ENCODE results near the gene EDN2. TPM values are rescaled to one million over a fixed set of nuclear protein-coding genes. Genes with fewer than 3 reads are reported as not detected.

Gene EDN2
- total RNA-seq, 4 donors from 2014 or later, result 0.50 to 1.1 TPM; not detected in 2

DNA sequence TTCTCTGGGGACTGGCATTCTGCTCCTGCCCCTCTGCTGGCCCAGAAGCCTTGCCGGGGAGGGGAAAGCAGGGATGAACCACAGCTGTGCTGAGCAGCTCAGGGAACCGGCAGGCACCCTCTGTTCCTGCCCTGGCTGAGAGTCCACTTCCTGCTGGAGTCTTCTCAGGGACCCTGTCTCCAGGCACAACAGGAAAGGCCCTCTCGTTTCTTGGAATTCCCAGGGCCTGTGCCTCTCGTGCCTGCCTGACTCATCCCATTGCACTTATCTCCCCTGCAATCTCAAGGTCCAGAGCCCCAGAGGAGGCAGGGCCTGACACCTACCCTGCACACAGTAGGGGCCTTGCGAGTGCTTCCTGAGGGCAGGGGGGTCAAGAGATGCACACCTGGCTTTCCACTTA lies 1.1 kb upstream of the EDN2 start:
- H3K4me3 ChIP-seq, result no peak overlapping the region
- 20% methylated on average over 2 of the region's 5 CpGs; no CpG with 5 or more reads in 1 of the 2 donors for WGBS, 2 donors (ENCODE audit: low coverage in 1 of 2)
- peaks cover 0 to 73% (median 31%) of the 10 kb centered on the region in 3 donors for H3K4me1 ChIP-seq
- no peak for ATAC-seq
- H3K9me3 ChIP-seq, result no peaks in the 10 kb centered on the region
- peak overlapping the region in 1 of 4 donors; percentile 80 for H3K27ac ChIP-seq
- no peaks in the 10 kb centered on the region for H3K36me3 ChIP-seq
- H3K27me3 ChIP-seq, result no peaks in the 10 kb centered on the region
- no peak for TF ChIP-seq POLR2A (IDR thresholded peaks at IDR 0.05)
- no peak for TF ChIP-seq EP300 (IDR thresholded peaks at IDR 0.05)
- no peak for TF ChIP-seq POLR2AphosphoS5 (IDR thresholded peaks at IDR 0.05)
- TF ChIP-seq CTCF (IDR thresholded peaks at IDR 0.05), result no peak

GRCh38 chr1:41483960-41484401 lies 502 bp downstream of the EDN2 start:
- H3K4me3 ChIP-seq, result peak overlapping the region in 1 of 2 donors; percentile 9
- H3K27ac ChIP-seq, result peak overlapping the region in 2 of 4 donors; percentile 72 to 80
- no peaks in the 10 kb centered on the region for H3K27me3 ChIP-seq
- peaks cover 0 to 82% (median 36%) of the 10 kb centered on the region in 3 donors for H3K4me1 ChIP-seq
- no CpG with 5 or more reads among the region's 9 CpGs for WGBS, 2 donors (ENCODE audit: low coverage in 1 of 2)
- H3K9me3 ChIP-seq, result no peaks in the 10 kb centered on the region
- TF ChIP-seq POLR2AphosphoS5 (IDR thresholded peaks at IDR 0.05) (no peak), CTCF (IDR thresholded peaks at IDR 0.05) (no peak), POLR2A (IDR thresholded peaks at IDR 0.05) (no peak), EP300 (IDR thresholded peaks at IDR 0.05) (no peak)
- no peak for ATAC-seq
- no peaks in the 10 kb centered on the region for H3K36me3 ChIP-seq

GRCh38 chr1:41483001-41483850 lies 1.3 kb downstream of the EDN2 start:
- WGBS, 2 donors (ENCODE audit: low coverage in 1 of 2), result 63% methylated on average over 7 to 8 of the region's 21 CpGs
- peaks cover 0 to 82% (median 36%) of the 10 kb centered on the region in 3 donors for H3K4me1 ChIP-seq

GRCh38 chr1:41482001-41482765 lies 2.3 kb downstream of the EDN2 start:
- peak; percentile 40 for ATAC-seq
- no peak for TF ChIP-seq POLR2A (IDR thresholded peaks at IDR 0.05)
- TF ChIP-seq CTCF (IDR thresholded peaks at IDR 0.05), result no peak
- TF ChIP-seq POLR2AphosphoS5 (IDR thresholded peaks at IDR 0.05), result no peak
- TF ChIP-seq EP300 (IDR thresholded peaks at IDR 0.05), result no peak
- no CpG with 5 or more reads among the region's 18 CpGs for WGBS, 2 donors (ENCODE audit: low coverage in 1 of 2)
- Histone ChIP-seq H3K27ac (peak overlapping the region in 3 of 4 donors; percentile 72 to 80 (median 77)), H3K9me3 (no peaks in the 10 kb centered on the region), H3K36me3 (no peaks in the 10 kb centered on the region), H3K4me1 (peaks cover 0 to 82% (median 36%) of the 10 kb centered on the region in 3 donors), H3K27me3 (no peaks in the 10 kb centered on the region), H3K4me3 (no peak overlapping the region)

More at GRCh38 chr1:41483001-41483850, 1.3 kb downstream of the EDN2 start:
- H3K27ac ChIP-seq, result peak overlapping the region in 3 of 4 donors; percentile 72 to 80 (median 77)
- ATAC-seq, result no peak
- H3K4me3 ChIP-seq, result no peak overlapping the region
- TF ChIP-seq EP300 (IDR thresholded peaks at IDR 0.05) (no peak), POLR2A (IDR thresholded peaks at IDR 0.05) (no peak), CTCF (IDR thresholded peaks at IDR 0.05) (no peak), POLR2AphosphoS5 (IDR thresholded peaks at IDR 0.05) (no peak)
- H3K36me3 ChIP-seq, result no peaks in the 10 kb centered on the region
- H3K9me3 ChIP-seq, result no peaks in the 10 kb centered on the region
- H3K27me3 ChIP-seq, result no peaks in the 10 kb centered on the region

All from gastroesophageal sphincter (tissue), 4 donors.